WI38 (cell line): ENCODE data around the gene RPL9.

ENCODE experiments used
- H3K4me3 ChIP-seq: 2 replicates; pipeline ENCODE4 v1.5.1; 2011; ENCODE audit warnings: low read depth, mild to moderate bottlenecking, control low read depth, low read length
- CTCF ChIP-seq: IDR thresholded peaks from 2 replicates; pipeline ENCODE4 v1.5.1; 2012; ENCODE audit warnings: low read depth, mild to moderate bottlenecking, control low read depth, low read length

RPL9 gene

GRCh38 chr4:39410415-39410814, 48.3 kb downstream of the RPL9 start:
- H3K4me3 ChIP-seq = no peak overlapping the region
- TF ChIP-seq CTCF = no peak

- no peak overlapping the region for H3K4me3 ChIP-seq
These were observed 51.2 kb downstream of the RPL9 start for GRCh38 chr4:39407584-39407885.

GRCh38 chr4:39406763-39407583, 51.7 kb downstream of the RPL9 start, which contains the start of gene KLB:
KLB (plus strand) TSS chr4:39406930; CDS start chr4:39406950, 20 bp downstream.
- no peak for TF ChIP-seq CTCF
- H3K4me3 ChIP-seq = no peak within 1 kb of the TSS

More at GRCh38 chr4:39407584-39407885, 51.2 kb downstream of the RPL9 start:
- TF ChIP-seq CTCF = no peak
